Gastrocnemius medialis (tissue), 4 donors: ENCODE measurements around the gene ZKSCAN3.
"Not testable (repeated sequence)": the region's sequence is repeated elsewhere in the genome, so short reads cannot be mapped to it uniquely, and the experiment has no call there.

Source experiments
- POLR2A ChIP-seq, 2 donors: fragments of 450-650 bp; IDR thresholded peaks; one replicate each; pipeline ENCODE4 v1.6.1; 2017; ENCODE audit warnings: antibody characterized with exemption in 2 of 2, mild to moderate bottlenecking in 2 of 2, moderate library complexity in 2 of 2
- TF ChIP-seq, protein P1 (sequence below), 5 experiments: fragments of 450-650 bp in 3 of 5; fragments of 200-600 bp in 2 of 5; sonication (generic) in 2 of 5; IDR thresholded peaks in 4 of 5; conservative IDR thresholded peaks in 1 of 5; 1 replicate in 4 of 5; 2 replicates in 1 of 5; pipeline ENCODE4 v1.5.1; 2016 to 2019; ENCODE audit warnings: antibody characterized with exemption in 5 of 5, mild to moderate bottlenecking in 3 of 5, moderate library complexity in 3 of 5

DNA sequence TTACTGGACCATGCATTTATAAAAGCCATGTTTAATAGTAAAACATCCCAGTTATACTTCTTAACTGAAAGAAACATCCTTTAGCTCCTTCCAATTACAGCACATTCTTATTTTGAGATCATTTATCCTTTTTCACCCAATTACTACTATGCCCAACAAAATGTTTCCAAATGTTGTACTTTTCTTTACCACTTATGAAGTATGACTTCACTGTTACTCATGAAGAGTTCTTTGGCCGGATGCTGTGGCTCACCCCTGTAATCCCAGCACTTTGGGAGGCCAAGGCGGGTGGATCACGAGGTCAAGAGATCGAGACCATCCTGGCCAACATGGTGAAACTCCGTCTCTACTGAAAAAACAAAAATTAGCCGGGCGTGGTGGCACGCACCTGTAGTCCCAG is 31.9 kb upstream of the ZKSCAN3 start:
- not testable (repeated sequence) for TF ChIP-seq POLR2A (IDR thresholded peaks at IDR 0.05)
- TF ChIP-seq, protein P1, sequence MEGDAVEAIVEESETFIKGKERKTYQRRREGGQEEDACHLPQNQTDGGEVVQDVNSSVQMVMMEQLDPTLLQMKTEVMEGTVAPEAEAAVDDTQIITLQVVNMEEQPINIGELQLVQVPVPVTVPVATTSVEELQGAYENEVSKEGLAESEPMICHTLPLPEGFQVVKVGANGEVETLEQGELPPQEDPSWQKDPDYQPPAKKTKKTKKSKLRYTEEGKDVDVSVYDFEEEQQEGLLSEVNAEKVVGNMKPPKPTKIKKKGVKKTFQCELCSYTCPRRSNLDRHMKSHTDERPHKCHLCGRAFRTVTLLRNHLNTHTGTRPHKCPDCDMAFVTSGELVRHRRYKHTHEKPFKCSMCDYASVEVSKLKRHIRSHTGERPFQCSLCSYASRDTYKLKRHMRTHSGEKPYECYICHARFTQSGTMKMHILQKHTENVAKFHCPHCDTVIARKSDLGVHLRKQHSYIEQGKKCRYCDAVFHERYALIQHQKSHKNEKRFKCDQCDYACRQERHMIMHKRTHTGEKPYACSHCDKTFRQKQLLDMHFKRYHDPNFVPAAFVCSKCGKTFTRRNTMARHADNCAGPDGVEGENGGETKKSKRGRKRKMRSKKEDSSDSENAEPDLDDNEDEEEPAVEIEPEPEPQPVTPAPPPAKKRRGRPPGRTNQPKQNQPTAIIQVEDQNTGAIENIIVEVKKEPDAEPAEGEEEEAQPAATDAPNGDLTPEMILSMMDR (IDR thresholded peaks at IDR 0.05 in 4 of 5, conservative IDR thresholded peaks at IDR 0.05 in 1 of 5), result not testable (repeated sequence)
